Neutrophil (primary cell): Measurements from ENCODE around the gene MIA2.
"Not testable (repeated sequence)": the region's sequence is repeated elsewhere in the genome, so short reads cannot be mapped to it uniquely, and the experiment has no call there.

ENCODE experiments used
- H3K27ac ChIP-seq: fragments of 200-600 bp; sonication (generic); 2 replicates; pipeline ENCODE4 v1.5.1; 2016; ENCODE audit warnings: mild to moderate bottlenecking, moderate library complexity
- H3K27me3 ChIP-seq: fragments of 200-600 bp; sonication (generic); 2 replicates; pipeline ENCODE4 v1.6.0; 2016; ENCODE audit warnings: mild to moderate bottlenecking
- H3K36me3 ChIP-seq: fragments of 200-600 bp; sonication (generic); 2 replicates; pipeline ENCODE4 v1.5.1; 2017
- H3K4me1 ChIP-seq, 2 experiments: fragments of 200-600 bp in 1 of 2; sonication (generic) in 1 of 2; 1 replicate in 1 of 2; 2 replicates in 1 of 2; pipeline versions ENCODE4 v1.5.1 to v1.6.1; 2013 to 2016; ENCODE audit warnings: low read depth in 1 of 2, low read length in 1 of 2, mild to moderate bottlenecking in 1 of 2, moderate library complexity in 1 of 2; ENCODE audit not compliant: control insufficient read depth in 1 of 2, insufficient read depth in 1 of 2
- H3K4me3 ChIP-seq, 2 experiments: fragments of 200-600 bp in 1 of 2; sonication (generic) in 1 of 2; 1 replicate in 1 of 2; 2 replicates in 1 of 2; pipeline ENCODE4 v1.5.1; 2013 to 2016; ENCODE audit warnings: low read depth in 1 of 2, low read length in 1 of 2, mild to moderate bottlenecking in 1 of 2, moderate library complexity in 1 of 2
- H3K9me3 ChIP-seq: fragments of 200-600 bp; sonication (generic); 2 replicates; pipeline ENCODE4 v1.5.1; 2016
- CTCF ChIP-seq: fragments of 200-600 bp; sonication (generic); IDR thresholded peaks from 2 replicates; pipeline ENCODE4 v1.5.1; 2016; ENCODE audit warnings: antibody characterized with exemption

The MIA2 gene

GRCh38 chr14:39203659-39204606, 29.8 kb upstream of the MIA2 start:
- H3K4me3 ChIP-seq, result no peak overlapping the region
- TF ChIP-seq CTCF, result no peak
- H3K36me3 ChIP-seq, result no peaks in the 10 kb centered on the region
- no peaks in the 10 kb centered on the region for H3K9me3 ChIP-seq
- no peak overlapping the region for H3K27ac ChIP-seq
- no peaks in the 10 kb centered on the region for H3K27me3 ChIP-seq
- H3K4me1 ChIP-seq, result no peaks in the 10 kb centered on the region

- H3K27me3 ChIP-seq, H3K36me3 ChIP-seq, H3K4me3 ChIP-seq, H3K4me1 ChIP-seq, H3K9me3 ChIP-seq, H3K27ac ChIP-seq: not testable (repeated sequence)
These were observed 26.3 kb upstream of the MIA2 start for GRCh38 chr14:39207430-39207829.

- Histone ChIP-seq H3K4me1 (peaks cover 9 to 19% of the 10 kb centered on the region in 2 experiments), H3K36me3 (no peaks in the 10 kb centered on the region), H3K9me3 (no peaks in the 10 kb centered on the region), H3K4me3 (no peak overlapping the region), H3K27ac (no peak overlapping the region), H3K27me3 (no peaks in the 10 kb centered on the region)
- no peak for TF ChIP-seq CTCF
These were observed 22.5 kb upstream of the MIA2 start for GRCh38 chr14:39211109-39211741.

GRCh38 chr14:39212034-39212433, 21.7 kb upstream of the MIA2 start:
- Histone ChIP-seq H3K27me3 (no peaks in the 10 kb centered on the region), H3K27ac (no peak overlapping the region), H3K36me3 (no peaks in the 10 kb centered on the region), H3K9me3 (no peaks in the 10 kb centered on the region), H3K4me1 (peaks cover 9 to 19% of the 10 kb centered on the region in 2 experiments), H3K4me3 (no peak overlapping the region)
- TF ChIP-seq CTCF, result no peak

GRCh38 chr14:39212693-39213092, 21.0 kb upstream of the MIA2 start:
- H3K27me3 ChIP-seq, result no peaks in the 10 kb centered on the region
- H3K4me3 ChIP-seq, result no peak overlapping the region
- H3K4me1 ChIP-seq, result peaks cover 9 to 19% of the 10 kb centered on the region in 2 experiments
- no peak for TF ChIP-seq CTCF
- no peaks in the 10 kb centered on the region for H3K36me3 ChIP-seq
- H3K9me3 ChIP-seq, result no peaks in the 10 kb centered on the region
- no peak overlapping the region for H3K27ac ChIP-seq
